ENCODE data around the gene C12orf56.

DNA sequence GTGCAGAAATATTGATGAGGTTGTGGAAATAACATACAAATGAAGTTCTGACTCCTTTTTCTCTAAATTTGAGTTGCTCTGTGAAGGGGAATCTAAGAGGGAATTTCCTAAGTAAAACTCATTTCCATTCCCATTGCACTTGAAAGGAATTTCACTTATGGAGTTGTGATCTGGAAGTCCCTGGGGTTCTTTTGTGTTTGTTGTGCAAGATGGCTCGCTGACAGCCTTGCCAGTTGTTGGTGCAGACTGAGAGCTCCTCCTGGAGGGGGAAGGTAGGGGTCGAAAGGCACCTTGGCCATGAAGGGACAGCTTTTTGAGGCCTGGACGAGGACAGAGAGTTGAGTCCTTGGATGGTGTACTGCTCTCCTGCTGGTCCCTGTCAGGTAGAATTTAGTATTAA lies 72.0 kb downstream of the C12orf56 start:
- TF ChIP-seq CTCF (IDR thresholded peaks at IDR 0.05) (no peak), POLR2A (IDR thresholded peaks at IDR 0.05) (no peak), POLR2AphosphoS5 (IDR thresholded peaks at IDR 0.05) (no peak)

Data from stomach (tissue), 4 donors.